HCT116 (cell line): ENCODE measurements around the gene CYP4F12. TPM values are rescaled to one million over a fixed set of nuclear protein-coding genes. Genes with fewer than 3 reads are reported as not detected.

Source experiments
- ATAC-seq: fragments of 200-7000 bp; cut with Tn5 transposase; 2 replicates; pipeline ENCODE4 v1.9.1; 2020; ENCODE audit warnings: mild to moderate bottlenecking, moderate library complexity
- BruUV-seq: library from RNA; stranded (reverse); fragments of 400-500 nt; replicated peaks from 2 replicates; lab custom pipeline; 2021; lab: Mats Ljungman, UMichigan
- CTCF ChIA-PET: fragments of 300-600 bp; sonication (Branson Sonifier 250); formaldehyde crosslinking; loops from one replicate; lab custom pipeline; 2021; ENCODE audit warnings: antibody characterized with exemption; lab: Charles Lee
- POLR2A ChIA-PET: fragments of 300-600, 350-600 bp; sonication (Branson Sonifier 250); formaldehyde crosslinking; loops from one replicate; lab custom pipeline; 2021; ENCODE audit warnings: antibody characterized with exemption; lab: Charles Lee
- RAD21 ChIA-PET, 2 experiments: fragments of 300-600 bp; sonication (Branson Sonifier 250); formaldehyde crosslinking; loops; one replicate each; lab custom pipeline; 2023; ENCODE audit warnings: low total read pairs in 2 of 2; ENCODE audit not compliant: uncharacterized antibody in 2 of 2, unreplicated experiment in 2 of 2, low non-redundant PET in 1 of 2; lab: Charles Lee
- DNase-seq: peaks from one replicate; pipeline ENCODE4 v3.0.0-alpha.2; 2010; ENCODE audit warnings: low read depth, low spot score
- H2AFZ ChIP-seq: fragments of 200-600 bp; shearing (Covaris generic), sonication (generic); 2 replicates; pipeline ENCODE4 v1.6.1; 2017; ENCODE audit warnings: low read depth, mixed run types, mixed read lengths, antibody characterized with exemption, low read length; ENCODE audit not compliant: poor library complexity, severe bottlenecking
- H3K27ac ChIP-seq: 2 replicates; pipeline ENCODE4 v1.5.1; 2012; ENCODE audit warnings: low read depth, low read length
- H3K27me3 ChIP-seq: fragments of 200-600 bp; sonication (generic); 2 replicates; pipeline ENCODE4 v1.6.1; 2016; ENCODE audit warnings: mixed run types, low read length, mixed read lengths; ENCODE audit not compliant: insufficient read depth
- H3K36me3 ChIP-seq, 2 experiments: fragments of 200-500 bp in 1 of 2; fragments of 200-600 bp in 1 of 2; sonication (Bioruptor generic) in 1 of 2; sonication (generic) in 1 of 2; 2 replicates each; pipeline versions ENCODE4 v1.5.1 to v1.6.1; 2014 to 2016; ENCODE audit warnings: low read length in 2 of 2, inconsistent platforms in 1 of 2, mixed read lengths in 1 of 2, mixed run types in 1 of 2; ENCODE audit not compliant: insufficient read depth in 2 of 2, control insufficient read depth in 1 of 2
- H3K4me1 ChIP-seq, 2 experiments: fragments of 200-600 bp in 1 of 2; sonication (generic) in 1 of 2; 2 replicates each; pipeline versions ENCODE4 v1.5.1 to v1.6.1; 2012 to 2017; ENCODE audit warnings: low read length in 2 of 2, inconsistent platforms in 1 of 2, mild to moderate bottlenecking in 1 of 2, mixed read lengths in 1 of 2, mixed run types in 1 of 2, moderate library complexity in 1 of 2; ENCODE audit not compliant: insufficient read depth in 2 of 2, control insufficient read depth in 1 of 2
- H3K4me2 ChIP-seq: fragments of 200-600 bp; sonication (generic); 2 replicates; pipeline ENCODE4 v1.6.1; 2017; ENCODE audit warnings: mixed run types, low read length, mixed read lengths
- H3K4me3 ChIP-seq, 2 experiments: fragments of 200-600 bp in 1 of 2; sonication (generic) in 1 of 2; replicated peaks in 1 of 2; 2 replicates each; pipeline ENCODE4 v1.5.1; 2011 to 2016; ENCODE audit warnings: low read length in 2 of 2, control low read depth in 1 of 2, low read depth in 1 of 2, mild to moderate bottlenecking in 1 of 2, mixed read lengths in 1 of 2, mixed run types in 1 of 2
- H3K79me2 ChIP-seq: fragments of 200-600 bp; sonication (generic); 2 replicates; pipeline ENCODE4 v1.6.1; 2017; ENCODE audit warnings: mild to moderate bottlenecking, mixed run types, low read length, moderate library complexity, mixed read lengths; ENCODE audit not compliant: insufficient read depth
- H3K9ac ChIP-seq: fragments of 200-600 bp; sonication (generic); 2 replicates; pipeline ENCODE4 v1.6.1; 2016; ENCODE audit warnings: low read length, mixed read lengths
- H3K9me2 ChIP-seq: fragments of 200-600 bp; sonication (generic), shearing (Covaris generic); 2 replicates; pipeline ENCODE4 v1.6.1; 2017; ENCODE audit warnings: mixed run types, mild to moderate bottlenecking, moderate library complexity; ENCODE audit not compliant: insufficient read depth
- H3K9me3 ChIP-seq, 2 experiments: fragments of 200-500 bp in 1 of 2; fragments of 200-600 bp in 1 of 2; sonication (Bioruptor generic) in 1 of 2; sonication (generic) in 1 of 2; 2 replicates each; pipeline ENCODE4 v1.6.1; 2014 to 2017; ENCODE audit warnings: low read length in 2 of 2, mixed read lengths in 2 of 2, inconsistent platforms in 1 of 2, low read depth in 1 of 2, mild to moderate bottlenecking in 1 of 2, mixed run types in 1 of 2, moderate library complexity in 1 of 2; ENCODE audit not compliant: control insufficient read depth in 1 of 2, insufficient read depth in 1 of 2
- H4K20me1 ChIP-seq: fragments of 200-600 bp; sonication (generic), shearing (Covaris generic); 2 replicates; pipeline ENCODE4 v1.6.1; 2017; ENCODE audit warnings: mixed run types, mild to moderate bottlenecking, moderate library complexity; ENCODE audit not compliant: insufficient read depth
- CBX3 ChIP-seq: IDR thresholded peaks from 2 replicates; pipeline ENCODE4 v1.6.1; 2012; ENCODE audit warnings: low read depth
- CEBPB ChIP-seq: IDR thresholded peaks from 2 replicates; pipeline ENCODE4 v1.6.1; 2012; ENCODE audit warnings: low read depth
- POLR2A ChIP-seq: IDR thresholded peaks from 2 replicates; pipeline ENCODE4 v1.7.0; 2011; ENCODE audit warnings: borderline replicate concordance; ENCODE audit not compliant: insufficient read depth, insufficient read length; ENCODE audit errors: extremely low read depth
- POLR2AphosphoS5 ChIP-seq: IDR thresholded peaks from 2 replicates; pipeline ENCODE4 v1.6.1; 2011; ENCODE audit warnings: mild to moderate bottlenecking, low read depth, low read length, moderate library complexity
- REST ChIP-seq: IDR thresholded peaks from 2 replicates; pipeline ENCODE4 v1.6.1; 2012; ENCODE audit warnings: low read depth
- ZBTB33 ChIP-seq: IDR thresholded peaks from 2 replicates; pipeline ENCODE4 v1.6.1; 2011; ENCODE audit warnings: mild to moderate bottlenecking, low read length, moderate library complexity; ENCODE audit not compliant: insufficient replicate concordance; ENCODE audit errors: extremely low read depth
- intact Hi-C: fragments of 100-400 bp; cut with micrococcal nuclease; formaldehyde crosslinking; loops from 2 replicates; pipeline ENCODE4 v1.10.0; 2022
- total RNA-seq: library from RNA; stranded (reverse); gene quantifications from one replicate; pipeline ENCODE4 v1.2.1, GENCODE V29; 2021; ENCODE audit not compliant: unreplicated experiment

CYP4F12 gene
- total RNA-seq, 1 experiment from 2014 or later: 4.4 TPM

- POLR2A ChIA-PET: interaction anchor here (1.0 kb wide), 2 partner anchors 193 to 196 kb away, joined by 3 to 5 read pairs; no protein-coding TSS in a partner anchor
- no peaks in the 10 kb centered on the region for H3K79me2 ChIP-seq
- no peaks in the 10 kb centered on the region for H3K9me2 ChIP-seq
- TSS peak; percentile 83 for BruUV-seq
- no peaks in the 10 kb centered on the region for H4K20me1 ChIP-seq
- peak overlapping the region; percentile 61 for H3K4me2 ChIP-seq
- peak; percentile 56 for ATAC-seq
- peaks cover 16 to 30% of the 10 kb centered on the region in 2 experiments for H3K4me1 ChIP-seq
- TF ChIP-seq POLR2AphosphoS5 (no peak), CEBPB (no peak)
- TF ChIP-seq, all 23 proteins: peak for 0
- CTCF ChIA-PET: interaction anchor here (1.0 to 1.4 kb wide), 2 partner anchors 11 to 168 kb away, joined by 3 to 4 read pairs; no protein-coding TSS in a partner anchor
- Histone ChIP-seq H2AFZ (no peak overlapping the region), H3K9me3 (no peaks in the 10 kb centered on the region), H3K27me3 (no peaks in the 10 kb centered on the region), H3K4me3 (0 out of 4 replicates have a peak overlapping the region, but pooled peaks of 1 of the 2 experiments have one; percentile 4), H3K27ac (peak overlapping the region; percentile 53), H3K9ac (0 out of 2 replicates have a peak overlapping the region, but pooled peaks have one; percentile 8), H3K36me3 (no peaks in the 10 kb centered on the region)
- intact Hi-C loops: no loop called here
- no peak for DNase-seq
- RAD21 ChIA-PET: no interaction called here
Observed at GRCh38 chr19:15640904-15641597, 31.8 kb upstream of the CYP4F12 start.

- no peak for TF ChIP-seq REST
- TF ChIP-seq ZBTB33: no peak
- no peak for TF ChIP-seq POLR2A
- TF ChIP-seq CBX3: no peak
- H3K4me3 ChIP-seq: no peak overlapping the region
- ChIA-PET CTCF (no interaction called here), RAD21 (no interaction called here), POLR2A (no interaction called here)
- H3K4me2 ChIP-seq: peak overlapping the region; percentile 61; the same call in 1 of the 2 replicates
- no peaks in the 10 kb centered on the region for H3K79me2 ChIP-seq
- DNase-seq (no peak), ATAC-seq (no peak)
- BruUV-seq: no TSS peak
- no peak overlapping the region for H2AFZ ChIP-seq
- peaks cover 16 to 30% of the 10 kb centered on the region in 2 experiments for H3K4me1 ChIP-seq
- H3K27ac ChIP-seq: no peak overlapping the region
- H4K20me1 ChIP-seq: no peaks in the 10 kb centered on the region
- no peaks in the 10 kb centered on the region for H3K9me2 ChIP-seq
- no peaks in the 10 kb centered on the region for H3K9me3 ChIP-seq
- intact Hi-C loops: no loop called here
- H3K9ac ChIP-seq: no peak overlapping the region
- H3K27me3 ChIP-seq: no peaks in the 10 kb centered on the region
- no peaks in the 10 kb centered on the region for H3K36me3 ChIP-seq
Observed at GRCh38 chr19:15641901-15642491, 30.9 kb upstream of the CYP4F12 start.
